Hematopoietic multipotent progenitor cell treated with erythropoietin and hydrocortisone succinate and interleukin-3 and kit ligand, for 6 days (in vitro differentiated cells): Measurements from ENCODE around the gene EDIL3.

Experiments used
- DNase-seq: peaks from one replicate; pipeline ENCODE4 v3.0.0-alpha.2; 2015

EDIL3 gene

DNA sequence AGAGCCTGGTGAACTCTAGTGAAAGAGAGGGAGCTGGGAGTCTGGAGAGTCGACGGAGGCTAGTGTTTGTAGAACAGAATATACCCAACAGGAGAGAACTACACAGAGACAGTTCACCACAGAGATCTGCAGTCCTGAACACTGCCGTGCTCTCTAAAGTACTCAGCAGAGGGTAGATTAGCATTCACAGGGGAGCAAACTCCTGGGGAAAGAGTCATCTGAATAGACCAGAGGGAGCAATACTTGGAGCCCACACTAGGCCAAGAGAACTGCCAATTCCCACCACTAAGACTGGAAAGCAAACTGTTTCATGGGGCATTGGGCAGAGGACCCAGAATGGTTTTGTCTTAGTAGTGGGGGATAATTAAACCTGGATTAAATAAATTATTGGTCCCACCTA, 235.6 kb downstream of the EDIL3 start:
- DNase-seq: no peak

DNA sequence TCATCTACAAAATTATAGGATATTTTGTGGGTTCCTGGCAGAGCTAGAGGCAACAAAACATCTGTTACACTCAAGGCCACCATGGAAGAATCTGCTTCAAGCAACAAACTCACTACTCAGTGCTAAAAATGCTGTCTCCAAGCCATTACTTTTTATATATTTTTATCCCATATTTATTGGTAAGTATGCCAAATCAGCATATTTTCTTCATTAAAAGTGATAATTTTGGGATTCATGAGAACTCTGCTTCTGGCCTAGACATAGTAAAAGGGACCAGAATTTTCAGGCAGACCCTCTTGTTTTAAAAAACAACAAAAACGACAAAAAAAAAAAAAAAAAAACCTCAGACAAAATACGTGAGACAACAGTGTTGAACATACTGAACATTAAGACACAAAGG, 236.0 kb downstream of the EDIL3 start:
- no peak for DNase-seq

DNA sequence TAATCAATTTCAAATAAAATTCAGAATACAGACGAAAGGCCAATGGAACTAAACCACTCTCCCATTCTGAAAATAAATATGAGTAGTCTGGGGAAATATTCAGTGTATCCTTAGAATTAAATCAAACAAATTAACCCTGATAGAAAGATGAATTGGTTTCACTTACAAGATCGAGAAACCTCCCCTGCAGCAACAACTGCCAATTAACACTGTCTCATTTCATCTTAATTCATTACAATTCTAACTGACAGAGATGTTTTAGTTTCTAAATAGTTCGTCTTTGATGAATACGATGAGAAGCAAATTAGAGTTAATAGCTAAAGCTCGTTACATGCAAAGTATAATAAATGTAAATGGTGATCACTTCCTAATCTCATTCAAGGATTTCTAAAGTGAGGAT, 247.1 kb downstream of the EDIL3 start:
- DNase-seq: no peak

DNA sequence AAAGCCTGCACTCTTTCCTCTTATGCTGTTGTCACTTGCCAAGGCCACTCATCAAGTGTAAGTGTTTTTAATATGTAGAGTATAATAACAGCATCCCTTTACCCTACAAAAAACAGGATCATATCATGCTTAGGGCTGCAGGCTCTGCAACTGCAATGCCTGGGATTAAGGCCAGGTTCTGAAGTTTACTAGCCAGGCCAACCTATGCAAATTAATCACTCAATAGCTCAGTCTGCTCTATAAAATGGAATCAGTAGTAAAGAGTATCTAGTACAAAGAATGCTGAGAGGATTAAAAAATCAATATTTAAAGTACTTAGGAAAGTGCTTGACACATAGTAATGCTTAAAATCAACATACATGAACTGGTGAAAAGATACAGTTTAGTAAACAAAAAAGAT, 253.3 kb downstream of the EDIL3 start:
- DNase-seq: no peak

DNA sequence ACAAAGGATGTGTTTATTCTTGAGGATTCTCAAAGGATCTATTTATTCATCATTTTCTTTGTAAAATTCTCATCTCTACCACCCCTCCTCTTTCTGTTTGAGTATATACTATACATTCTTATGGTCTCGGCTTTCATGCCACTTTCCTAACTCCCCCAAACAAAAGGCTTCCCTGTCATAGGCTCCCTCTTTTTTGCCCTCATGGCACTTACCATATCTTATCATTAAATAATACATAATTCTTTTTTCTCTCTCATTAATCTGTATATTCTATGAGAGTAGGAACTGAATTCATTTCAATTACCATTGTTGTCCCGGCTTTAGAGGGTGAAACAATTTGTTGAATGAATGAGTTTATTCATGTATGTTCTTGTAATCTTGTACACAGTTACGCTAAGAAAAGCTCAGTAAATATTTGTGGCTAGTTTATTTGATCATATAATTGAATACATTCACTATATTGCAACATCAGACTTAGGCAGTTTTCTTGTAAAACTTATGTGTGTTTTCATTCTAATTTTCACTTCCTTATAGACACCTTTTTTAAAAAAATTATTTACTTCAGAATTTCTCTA, 254.6 kb downstream of the EDIL3 start:
- no peak for DNase-seq

DNA sequence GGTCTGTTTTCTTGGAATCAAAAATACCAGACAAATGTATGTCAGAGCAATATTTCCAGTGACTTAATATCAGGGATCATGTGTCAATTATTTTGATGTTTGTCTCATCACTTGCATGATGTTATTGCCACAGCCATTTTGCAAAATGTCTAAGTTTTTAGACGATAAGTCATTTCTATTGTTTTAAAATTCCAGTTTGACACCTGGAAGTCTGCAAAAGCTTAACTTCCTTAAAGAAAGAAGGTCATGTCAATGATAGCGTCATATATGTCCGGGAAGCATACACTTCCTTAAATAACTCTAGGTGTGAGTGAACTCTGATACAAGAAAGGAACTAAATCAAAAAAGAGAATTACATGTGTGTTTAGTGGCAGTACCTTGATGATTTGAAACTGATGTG, 259.5 kb downstream of the EDIL3 start:
- no peak for DNase-seq

DNA sequence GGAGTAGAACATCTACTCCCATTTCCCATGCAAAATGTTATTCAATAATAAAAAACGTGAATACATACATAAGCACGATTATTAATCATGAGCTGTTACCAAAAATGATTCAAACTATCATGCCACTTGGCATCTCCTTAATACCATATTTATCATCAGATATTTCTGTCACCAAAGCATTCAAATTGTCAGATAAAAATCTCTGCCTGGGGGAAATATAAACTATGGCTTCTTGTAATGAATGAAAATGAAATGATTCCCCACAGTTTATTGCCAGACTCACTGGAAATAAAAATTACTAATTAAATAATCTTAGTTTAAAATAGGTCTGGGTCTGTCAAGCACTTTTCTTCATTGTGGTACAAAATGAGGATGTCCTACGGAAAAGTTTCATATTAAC, 265.4 kb downstream of the EDIL3 start:
- DNase-seq: no peak

DNA sequence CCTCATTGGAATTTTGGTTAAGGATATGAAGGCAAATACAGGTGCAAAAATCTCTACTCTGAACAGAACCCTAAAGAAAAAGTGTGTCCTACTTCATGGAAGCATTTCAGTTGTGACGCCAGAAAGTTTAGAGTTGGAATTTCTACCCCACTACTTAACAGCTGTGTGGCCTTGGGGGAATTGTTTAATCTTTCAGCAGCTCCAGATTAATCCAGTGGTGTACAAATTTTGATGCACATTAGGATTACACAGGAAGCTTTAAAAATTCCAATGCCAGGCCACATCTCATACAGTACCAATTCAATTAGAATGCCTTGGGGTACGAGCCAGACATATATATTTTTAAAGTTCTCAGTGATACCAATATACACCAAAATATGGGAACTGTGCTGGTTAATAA, 266.1 kb downstream of the EDIL3 start:
- DNase-seq: no peak

DNA sequence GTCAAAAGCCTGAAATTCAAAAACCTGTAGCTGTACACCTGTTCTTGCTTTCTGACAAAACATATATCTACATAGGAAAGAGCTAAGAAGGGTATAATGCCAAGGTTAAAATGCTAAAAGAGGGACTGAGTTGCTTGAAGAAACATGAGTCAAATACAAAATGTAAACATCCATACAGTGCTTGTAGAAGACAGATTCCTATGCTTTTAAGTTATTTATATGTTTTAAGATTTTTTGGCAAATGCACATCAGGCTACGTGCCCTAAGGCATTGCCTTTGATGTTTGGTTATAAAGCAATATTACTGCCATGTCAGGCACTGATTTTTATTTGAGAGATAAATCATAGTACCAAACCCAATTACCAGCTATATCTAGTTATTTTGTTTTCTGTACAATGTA, 269.0 kb downstream of the EDIL3 start:
- no peak for DNase-seq

DNA sequence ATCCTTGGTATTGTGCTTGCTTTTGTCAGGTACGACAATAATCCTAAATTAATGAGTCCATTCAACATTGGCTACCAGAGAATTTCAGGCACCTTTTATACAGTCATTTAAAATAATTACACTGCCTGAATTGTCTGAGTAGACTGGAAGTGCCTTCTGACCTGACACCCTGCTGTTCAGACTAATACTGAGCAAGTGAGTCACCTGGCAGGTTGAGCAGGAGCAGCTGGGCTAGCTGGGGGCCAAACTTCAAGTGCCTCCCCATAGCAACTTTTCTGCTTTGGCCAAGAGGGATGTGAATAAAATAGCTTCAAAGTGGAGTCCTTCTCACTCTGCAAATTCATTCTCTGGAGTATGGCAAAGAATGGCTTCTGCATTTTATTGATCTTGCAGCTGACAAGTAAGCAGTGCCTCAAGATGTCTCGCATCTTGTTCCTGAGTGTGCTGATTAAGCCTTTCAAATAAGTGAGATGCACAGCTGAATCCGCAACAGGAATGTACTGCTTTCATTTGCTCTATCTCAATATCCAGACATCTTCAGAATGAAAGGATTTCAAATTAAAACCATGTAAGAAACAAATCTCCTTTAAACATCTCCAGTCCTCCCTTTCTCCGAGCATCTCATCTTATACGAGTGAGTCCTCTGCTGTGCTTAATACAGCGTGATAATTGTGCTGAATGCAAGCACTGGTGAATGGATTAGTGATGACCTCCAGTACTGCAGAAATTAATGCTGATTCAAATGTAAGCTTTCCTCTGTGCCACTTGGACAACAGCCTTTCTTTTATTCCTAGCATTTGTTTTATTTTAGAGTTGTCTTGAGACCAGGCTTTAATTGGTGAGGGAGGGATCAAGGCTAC, 271.2 kb downstream of the EDIL3 start:
- no peak for DNase-seq

DNA sequence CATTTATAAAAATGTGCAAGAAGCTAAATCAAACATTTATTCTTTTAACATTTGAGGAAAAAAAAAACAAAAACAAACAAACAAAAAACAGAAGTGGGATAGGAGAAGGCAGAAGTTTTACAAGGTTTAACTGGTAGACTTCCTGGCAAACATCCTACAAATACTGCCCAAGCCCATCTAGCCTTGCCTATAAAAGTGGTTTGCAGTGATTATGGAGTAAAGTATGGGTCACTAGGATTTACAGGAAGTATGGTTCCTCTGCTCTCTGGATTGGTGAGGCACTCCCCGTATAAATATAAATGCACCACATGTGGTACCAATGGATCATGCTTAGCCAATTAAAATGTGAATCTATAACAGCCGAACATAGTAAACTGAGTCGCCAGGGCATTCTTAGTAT, 291.9 kb downstream of the EDIL3 start:
- no peak for DNase-seq

DNA sequence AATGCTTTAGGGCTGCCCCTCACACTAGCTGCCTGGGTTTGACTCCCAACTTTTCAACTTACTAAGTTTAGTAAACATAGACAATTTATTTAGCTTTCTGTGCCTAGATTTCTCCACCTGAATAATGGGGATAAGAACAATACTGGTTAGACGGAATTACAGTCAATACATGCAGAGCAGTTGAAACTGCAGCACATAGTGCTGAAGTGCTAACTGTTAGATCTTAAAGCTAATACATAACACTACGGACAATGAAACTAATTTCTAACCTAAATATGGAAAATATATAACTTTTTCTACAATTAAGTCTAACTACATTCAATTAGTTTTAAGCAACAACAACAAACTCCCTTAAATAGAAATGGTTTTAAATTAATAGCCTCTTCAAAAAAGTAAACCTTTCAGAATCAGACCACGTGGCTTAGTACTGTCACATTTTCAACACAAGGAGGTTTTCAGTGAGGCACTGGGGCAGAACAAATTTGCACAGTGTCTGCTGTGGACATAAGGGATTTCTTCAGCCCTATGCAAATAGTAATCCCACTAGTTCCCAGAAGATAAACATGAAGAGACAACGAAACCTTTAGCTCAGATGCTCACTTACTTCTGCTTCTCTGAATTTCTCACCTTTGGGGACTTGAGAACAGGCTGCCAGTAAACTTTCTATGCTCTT, 293.4 kb downstream of the EDIL3 start:
- DNase-seq: no peak

DNA sequence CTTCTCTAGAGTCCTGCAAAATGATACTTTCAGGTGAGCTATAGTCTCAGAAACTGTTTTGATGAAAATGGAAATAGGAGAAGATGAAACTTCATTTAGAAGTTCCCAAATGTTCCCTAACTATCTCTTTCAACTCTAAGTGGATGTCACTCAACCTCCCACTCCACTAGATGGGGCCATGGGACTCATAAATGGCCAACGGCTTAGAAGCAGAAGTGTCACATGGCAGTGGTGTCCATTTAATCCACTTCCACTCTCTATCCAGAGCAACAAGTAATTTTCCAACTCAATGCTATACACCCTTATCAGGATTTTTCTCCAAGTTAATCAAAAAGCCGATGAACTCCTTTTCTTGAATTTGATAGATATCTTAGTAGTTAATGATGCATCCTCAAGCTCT, 295.7 kb downstream of the EDIL3 start:
- peak; percentile 19 for DNase-seq

DNA sequence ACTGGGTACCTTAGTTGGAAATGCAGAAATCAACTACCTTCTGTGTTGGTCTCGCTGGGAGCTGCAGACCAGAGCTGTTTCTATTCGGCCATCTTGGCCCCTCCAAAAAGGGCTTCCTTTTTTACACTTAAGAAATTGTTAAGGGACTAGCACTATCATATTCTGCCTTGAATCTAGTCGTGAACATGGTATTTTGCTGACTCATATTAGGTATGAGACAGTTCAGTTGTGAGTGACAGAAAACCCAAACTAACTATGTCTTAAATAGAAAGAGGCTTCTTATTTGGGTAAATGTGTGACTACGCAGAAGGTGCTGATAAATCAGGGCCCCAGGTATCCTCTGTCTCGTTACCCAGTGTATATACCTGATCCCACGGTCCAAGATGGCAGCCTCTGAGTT, 298.2 kb downstream of the EDIL3 start:
- no peak for DNase-seq

DNA sequence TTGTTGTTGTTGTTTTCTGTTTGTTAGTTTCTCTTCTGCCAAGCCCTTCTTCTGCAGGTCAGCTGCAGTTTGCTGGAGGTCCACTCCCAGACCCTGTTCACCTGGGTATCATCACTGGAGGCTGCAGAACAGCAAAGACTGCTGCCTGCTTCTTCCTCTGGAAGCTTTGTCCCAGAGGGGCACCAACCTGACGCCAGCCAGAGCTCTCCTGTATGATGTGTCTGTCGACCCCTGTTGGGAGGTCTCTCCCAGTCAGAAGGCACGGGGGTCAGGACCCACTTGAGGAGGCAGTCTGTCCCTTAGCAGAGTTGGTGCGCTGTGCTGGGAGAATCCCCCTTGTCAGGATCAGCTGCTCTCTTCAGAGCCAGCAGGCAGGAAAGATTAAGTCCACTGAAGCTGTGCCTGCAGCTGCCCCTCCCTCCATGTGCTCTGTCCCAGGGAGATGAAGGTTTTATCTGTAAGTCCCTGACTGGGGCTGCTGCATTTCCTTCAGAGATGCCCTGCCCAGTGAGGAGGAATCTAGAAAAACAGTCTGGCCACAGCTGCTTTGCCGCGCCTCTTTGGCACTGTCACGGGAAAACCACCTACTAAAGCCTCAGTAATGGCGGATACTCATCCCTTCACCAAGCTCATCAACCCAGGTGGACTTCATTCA, 299.2 kb downstream of the EDIL3 start:
- DNase-seq: no peak

DNA sequence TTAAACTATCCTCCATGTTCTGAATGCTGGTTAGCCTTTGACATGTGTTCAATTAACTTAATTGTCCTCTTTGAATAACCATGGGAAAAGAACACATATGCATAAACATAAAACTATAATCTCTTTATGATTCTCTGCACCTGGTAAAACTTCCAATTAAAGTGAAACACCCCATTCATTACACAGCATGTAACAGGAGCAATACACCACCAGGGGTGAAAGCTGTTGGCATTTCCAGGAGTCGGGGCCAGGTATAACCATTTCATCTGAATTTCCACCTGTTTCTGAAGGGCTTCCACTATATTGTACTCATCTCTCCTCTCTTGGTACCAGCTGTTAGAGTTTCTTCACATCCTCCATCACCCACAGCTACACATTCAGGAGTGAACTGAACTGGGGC, 303.8 kb downstream of the EDIL3 start:
- no peak for DNase-seq

DNA sequence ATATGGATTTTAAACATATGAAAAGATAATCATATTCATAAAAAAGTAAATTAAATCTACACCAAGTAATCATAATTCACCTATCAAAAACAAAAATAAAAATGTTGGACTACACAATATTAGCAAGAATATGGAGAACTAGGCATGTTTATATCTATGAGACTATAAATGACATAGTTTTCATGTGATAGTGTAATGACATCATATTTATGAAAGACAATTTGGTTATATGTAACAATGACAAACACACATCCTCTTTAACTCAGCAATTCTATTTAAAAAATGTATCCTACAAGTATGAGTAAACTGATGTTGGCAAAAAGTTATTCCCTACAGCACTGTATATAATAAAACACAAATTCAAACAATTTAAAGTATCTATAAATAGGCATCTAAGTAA, 312.3 kb downstream of the EDIL3 start:
- DNase-seq: no peak

DNA sequence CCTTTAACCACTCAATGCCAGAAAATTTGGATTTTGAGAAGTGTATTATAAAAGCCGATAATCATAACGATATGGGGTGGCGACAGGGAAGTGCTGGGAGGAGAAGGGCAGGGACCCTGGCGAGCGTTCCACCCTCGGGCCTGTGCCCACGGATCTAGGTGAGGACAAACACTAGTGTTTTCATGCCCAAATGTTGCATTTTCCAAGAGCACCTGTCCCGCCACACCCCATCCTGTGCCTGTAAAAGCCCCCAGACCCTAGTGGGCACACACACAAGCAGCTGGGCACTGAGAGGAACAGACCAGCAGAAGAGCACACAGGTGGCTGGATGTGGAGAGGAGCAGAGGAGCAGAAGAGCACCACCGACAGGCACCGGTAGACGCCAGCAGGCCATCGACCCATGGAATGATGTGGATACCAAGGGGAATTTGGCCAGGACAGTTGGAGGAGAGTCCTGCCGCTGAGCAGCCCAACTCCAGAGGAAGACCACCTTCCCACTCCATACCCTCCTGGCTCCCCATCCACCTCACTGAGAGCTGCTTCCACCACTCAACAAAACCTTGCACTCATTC, 315.0 kb downstream of the EDIL3 start:
- DNase-seq: no peak

DNA sequence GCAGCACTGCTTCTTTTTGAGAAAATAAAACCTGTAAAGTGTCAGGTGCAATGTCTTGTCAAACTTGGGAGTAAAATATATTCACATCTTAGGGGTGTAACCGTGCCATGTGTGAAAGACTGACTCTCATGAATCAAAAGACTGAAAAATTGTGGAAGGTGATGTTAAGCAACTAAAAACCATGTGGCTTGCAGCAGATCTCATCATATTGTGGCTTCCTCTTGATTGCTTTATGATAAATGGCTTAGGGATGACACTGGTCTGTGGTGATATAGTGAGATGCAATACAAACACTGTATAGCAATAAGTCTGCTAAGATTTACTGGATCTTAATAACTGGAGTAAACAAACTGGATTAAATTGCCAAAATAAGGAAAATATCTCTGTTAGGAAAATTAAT, 321.6 kb downstream of the EDIL3 start:
- peak; percentile 2 for DNase-seq

DNA sequence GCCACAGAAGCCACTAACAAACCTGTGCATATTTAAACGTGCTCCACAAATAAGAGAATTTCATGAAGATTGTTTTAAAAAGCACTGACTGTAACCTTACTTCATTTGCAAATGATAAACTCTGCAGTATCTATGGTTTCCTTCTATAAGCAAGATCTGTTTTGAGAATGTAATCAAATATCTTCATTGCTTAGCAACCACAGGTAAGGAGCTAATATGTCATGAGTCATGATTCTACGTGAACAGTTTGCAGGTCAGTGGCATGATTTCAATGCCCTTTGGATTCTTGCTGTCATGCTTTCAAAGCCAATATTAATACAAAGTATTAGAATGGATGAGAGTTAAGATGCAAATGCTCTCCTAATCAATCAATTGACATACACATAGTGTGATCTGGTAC, 325.0 kb downstream of the EDIL3 start:
- DNase-seq: no peak

DNA sequence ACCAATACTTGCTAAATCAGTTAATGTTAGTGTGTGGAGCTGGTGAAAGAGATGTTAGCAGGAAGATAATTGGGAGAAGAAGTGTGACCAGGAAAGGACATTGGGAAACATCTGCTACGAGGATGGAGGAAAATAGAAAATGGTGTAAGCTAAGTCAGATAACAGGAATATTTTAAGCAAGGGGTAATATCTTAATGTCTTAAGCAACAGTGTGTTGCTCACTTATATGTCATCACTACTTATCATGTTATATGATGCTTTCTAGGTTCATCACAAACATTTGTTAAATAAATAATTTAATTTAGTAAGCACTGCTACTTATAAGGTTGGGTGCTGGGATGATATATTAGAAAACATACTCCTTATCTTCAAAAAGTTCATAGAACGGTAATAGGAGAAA, 326.1 kb downstream of the EDIL3 start:
- DNase-seq: no peak

DNA sequence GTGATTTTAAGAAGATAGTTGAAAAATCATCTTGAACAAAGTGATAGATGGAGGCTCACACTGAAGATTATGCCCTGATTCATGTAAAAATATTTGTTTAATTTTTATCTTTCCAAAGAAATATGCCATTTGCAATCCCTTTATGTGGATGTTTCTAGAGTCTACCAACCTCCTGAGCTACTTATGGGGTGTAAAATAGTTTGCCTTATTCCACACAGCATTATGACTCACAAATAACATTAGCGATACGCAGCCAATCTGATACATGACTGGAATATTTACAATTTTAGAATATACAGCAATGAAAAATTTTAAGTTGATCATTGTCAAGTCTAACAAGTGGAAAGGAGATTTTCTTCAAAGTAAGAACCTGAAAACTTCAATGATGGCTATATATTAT, 327.5 kb downstream of the EDIL3 start:
- DNase-seq: no peak

DNA sequence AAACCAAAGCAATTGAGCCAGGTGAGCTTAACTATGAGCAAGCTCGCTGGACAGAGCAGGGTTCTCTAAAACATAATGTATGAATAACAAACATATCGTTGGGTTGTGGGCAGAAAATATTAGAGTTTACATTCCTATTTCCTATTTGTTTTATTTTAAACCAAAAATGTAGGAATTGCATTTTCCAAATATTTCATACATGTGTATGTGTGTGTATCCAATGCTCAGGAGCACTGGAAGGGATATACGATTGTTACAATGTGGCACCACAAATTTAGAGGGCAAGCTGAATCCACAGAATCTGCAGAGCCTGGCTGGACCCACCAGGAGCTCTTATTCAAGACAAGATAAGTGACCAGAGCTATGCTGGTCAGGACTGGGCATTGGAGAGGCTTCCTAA, 338.7 kb downstream of the EDIL3 start:
- no peak for DNase-seq

DNA sequence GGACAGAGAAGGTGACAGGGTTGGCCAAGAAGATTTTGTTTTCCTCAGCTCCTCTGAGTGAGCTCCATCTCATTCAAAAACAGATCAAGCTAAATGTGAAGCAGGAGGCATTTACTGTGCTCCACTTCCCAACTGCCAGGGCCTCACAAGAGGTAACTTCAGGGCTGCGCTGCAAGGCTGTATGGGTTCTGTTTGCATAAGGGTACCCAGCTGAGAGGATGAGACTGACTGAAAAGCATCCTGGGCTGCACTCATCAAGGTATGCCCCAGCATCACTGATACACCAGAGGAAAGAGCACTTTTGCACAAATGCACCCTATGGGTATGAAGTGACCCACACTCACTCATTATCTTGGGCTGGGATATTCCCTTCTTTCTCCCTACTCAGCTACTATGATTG, 347.8 kb downstream of the EDIL3 start:
- DNase-seq: no peak
